ENCODE results near the gene SLC35E1. TPM values are rescaled to one million over a fixed set of nuclear protein-coding genes. Genes with fewer than 3 reads are reported as not detected.
A peak's percentile ranks its signal among the peaks of the same experiment; 100 is the strongest.

SLC35E1 gene
- total RNA-seq, 1 donor from 2014 or later = 21.6 TPM

GRCh38 chr19:16582486-16583261 is 10.5 kb upstream of the SLC35E1 start:
- TF ChIP-seq CTCF (IDR thresholded peaks at IDR 0.05) (no peak), POLR2AphosphoS5 (IDR thresholded peaks at IDR 0.05; ENCODE audit: insufficient read depth in 1 of 2, low read depth in 1 of 2) (no peak), POLR2A (IDR thresholded peaks at IDR 0.05) (no peak)
- no peak for DNase-seq (ENCODE audit: extremely low spot score in 2 of 2)
- no peak overlapping the region for H3K4me3 ChIP-seq
- peaks cover 71% of the 10 kb centered on the region for H3K4me1 ChIP-seq
- H3K36me3 ChIP-seq = peaks cover 0 to 10% of the 10 kb centered on the region in 2 donors
- H3K27ac ChIP-seq = no peak overlapping the region
- H3K27me3 ChIP-seq = no peaks in the 10 kb centered on the region
- no peaks in the 10 kb centered on the region for H3K9me3 ChIP-seq
- intact Hi-C loops (cut with DNase I) = no loop called here

- Histone ChIP-seq H3K27ac (no peak overlapping the region), H3K4me1 (peaks cover 64% of the 10 kb centered on the region), H3K4me3 (no peak overlapping the region), H3K9me3 (no peaks in the 10 kb centered on the region), H3K36me3 (peaks cover 0 to 16% of the 10 kb centered on the region in 2 donors), H3K27me3 (no peaks in the 10 kb centered on the region)
- TF ChIP-seq CTCF (IDR thresholded peaks at IDR 0.05) = no peak
- no peak for TF ChIP-seq POLR2A (IDR thresholded peaks at IDR 0.05)
- no peak for TF ChIP-seq POLR2AphosphoS5 (IDR thresholded peaks at IDR 0.05; ENCODE audit: insufficient read depth in 1 of 2, low read depth in 1 of 2)
- DNase-seq (ENCODE audit: extremely low spot score in 2 of 2) = no peak
- intact Hi-C loops (cut with DNase I) = no loop called here
Measured at GRCh38 chr19:16581971-16582343, 9.7 kb upstream of the SLC35E1 start.

GRCh38 chr19:16581145-16581970 is 9.1 kb upstream of the SLC35E1 start:
- H3K4me1 ChIP-seq = peaks cover 58% of the 10 kb centered on the region
- peaks cover 0 to 22% of the 10 kb centered on the region in 2 donors for H3K36me3 ChIP-seq
- TF ChIP-seq POLR2A (IDR thresholded peaks at IDR 0.05) (no peak), POLR2AphosphoS5 (IDR thresholded peaks at IDR 0.05; ENCODE audit: insufficient read depth in 1 of 2, low read depth in 1 of 2) (no peak), CTCF (IDR thresholded peaks at IDR 0.05) (no peak)
- peak overlapping the region; percentile 3 for H3K27ac ChIP-seq
- H3K27me3 ChIP-seq = no peaks in the 10 kb centered on the region
- H3K9me3 ChIP-seq = no peaks in the 10 kb centered on the region
- intact Hi-C loops (cut with DNase I) = no loop called here
- no peak overlapping the region for H3K4me3 ChIP-seq
- DNase-seq (ENCODE audit: extremely low spot score in 2 of 2) = no peak

- Histone ChIP-seq H3K4me3 (no peak overlapping the region), H3K27me3 (no peaks in the 10 kb centered on the region), H3K27ac (no peak overlapping the region), H3K4me1 (peaks cover 46% of the 10 kb centered on the region), H3K36me3 (peaks cover 0 to 34% of the 10 kb centered on the region in 2 donors), H3K9me3 (no peaks in the 10 kb centered on the region)
- intact Hi-C loops (cut with DNase I) = no loop called here
- no peak for DNase-seq (ENCODE audit: extremely low spot score in 2 of 2)
- TF ChIP-seq POLR2A (IDR thresholded peaks at IDR 0.05) (no peak), CTCF (IDR thresholded peaks at IDR 0.05) (no peak), POLR2AphosphoS5 (IDR thresholded peaks at IDR 0.05; ENCODE audit: insufficient read depth in 1 of 2, low read depth in 1 of 2) (no peak)
Measured at GRCh38 chr19:16579381-16579780, 7.2 kb upstream of the SLC35E1 start.

All from vagina (tissue), 2 donors.